Chondrocyte (in vitro differentiated cells): ENCODE data around the gene PEX16. TPM values are rescaled to one million over a fixed set of nuclear protein-coding genes. Genes with fewer than 3 reads are reported as not detected.

Experiments used
- DNase-seq: peaks from one replicate; pipeline ENCODE4 v3.0.0; 2021; ENCODE audit warnings: mixed read lengths, low spot score
- H3K27ac Mint-ChIP-seq: one replicate; pipeline ENCODE4 v1.8.0; 2021; ENCODE audit warnings: mild to moderate bottlenecking, moderate library complexity, mixed read lengths; ENCODE audit not compliant: unreplicated experiment
- H3K27me3 Mint-ChIP-seq: 2 replicates; pipeline ENCODE4 v1.8.0; 2021; ENCODE audit warnings: low read depth, mixed read lengths
- H3K36me3 Mint-ChIP-seq: 2 replicates; pipeline ENCODE4 v1.8.0; 2021; ENCODE audit warnings: low read depth, mixed read lengths
- H3K4me1 Mint-ChIP-seq: 2 replicates; pipeline ENCODE4 v1.8.0; 2021; ENCODE audit warnings: low read depth, mild to moderate bottlenecking, mixed read lengths
- H3K4me3 Mint-ChIP-seq: one replicate; pipeline ENCODE4 v1.8.0; 2021; ENCODE audit warnings: mild to moderate bottlenecking, moderate library complexity, mixed read lengths; ENCODE audit not compliant: unreplicated experiment
- H3K9me3 Mint-ChIP-seq: 2 replicates; pipeline ENCODE4 v1.8.0; 2021; ENCODE audit warnings: low read depth, mixed read lengths
- CTCF ChIP-seq: fragments of 200-600 bp; sonication (generic); IDR thresholded peaks from 2 replicates; pipeline ENCODE4 v1.5.0; 2021; ENCODE audit warnings: antibody characterized with exemption, mild to moderate bottlenecking, moderate library complexity
- total RNA-seq: library from RNA; stranded (reverse); gene quantifications from 3 replicates; pipeline ENCODE4 v1.2.1, GENCODE V29; 2021

The PEX16 gene
- total RNA-seq, 1 donor from 2014 or later, result 17.5 TPM

DNA sequence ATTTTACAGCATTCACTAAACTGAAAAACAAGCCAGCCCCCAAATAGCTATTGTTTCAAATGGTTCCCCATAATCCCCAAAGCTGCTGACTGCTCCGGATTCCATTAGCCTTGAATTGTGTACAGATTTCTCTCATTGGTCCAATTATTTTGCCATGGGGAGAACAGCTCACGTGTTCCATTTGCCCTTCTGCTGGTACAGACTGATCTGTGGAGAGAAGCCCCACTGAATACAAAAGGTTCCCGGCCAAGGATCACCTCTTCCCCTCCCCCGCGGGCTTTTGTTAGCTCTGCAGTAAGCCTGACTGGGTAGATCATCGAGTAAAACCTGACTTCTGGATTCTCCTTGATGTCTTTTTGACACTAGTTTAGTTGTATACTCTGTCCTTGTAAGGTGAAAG, 41.3 kb downstream of the PEX16 start:
- H3K27me3 Mint-ChIP-seq, result no peaks in the 10 kb centered on the region
- peaks cover 7% of the 10 kb centered on the region for H3K4me1 Mint-ChIP-seq
- no peak for TF ChIP-seq CTCF
- no peak overlapping the region for H3K4me3 Mint-ChIP-seq
- H3K9me3 Mint-ChIP-seq, result no peaks in the 10 kb centered on the region
- no peak overlapping the region for H3K27ac Mint-ChIP-seq
- peak; percentile 14 for DNase-seq
- peaks cover 14% of the 10 kb centered on the region for H3K36me3 Mint-ChIP-seq

DNA sequence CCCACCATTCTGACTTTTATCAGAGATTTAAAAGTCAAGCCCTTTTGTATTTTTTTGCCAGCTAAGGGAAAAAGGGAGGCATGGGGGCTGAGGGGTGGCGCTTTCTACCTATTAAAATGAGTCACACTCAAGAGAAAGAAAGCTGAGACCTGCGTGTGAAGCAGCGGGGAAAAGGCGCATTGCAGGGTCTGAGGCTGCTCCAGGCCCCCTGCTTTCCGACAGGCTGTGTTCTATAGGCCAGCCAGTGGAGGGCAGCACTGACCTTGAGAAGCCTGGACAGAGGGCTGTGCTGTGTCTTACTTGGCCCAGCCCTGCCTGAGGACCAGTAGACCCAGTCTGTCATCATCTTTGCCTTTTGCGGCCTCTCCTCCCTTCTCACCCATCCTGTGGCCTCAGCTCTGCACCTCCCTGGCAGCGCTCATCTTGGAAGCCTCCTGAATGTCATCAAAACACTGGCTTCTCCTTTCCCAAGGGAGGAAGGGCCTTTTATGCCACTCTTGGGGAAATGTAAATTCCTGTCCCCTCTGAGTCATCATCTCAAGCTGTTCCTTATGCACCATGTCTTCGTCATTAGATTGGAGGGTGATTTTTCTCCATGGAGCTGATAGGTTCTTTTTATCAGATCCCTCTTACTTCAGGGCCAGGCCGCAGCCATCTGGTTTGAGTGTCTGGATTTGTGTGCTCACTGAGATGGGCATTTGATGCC, 44.9 kb downstream of the PEX16 start:
- peak; percentile 53 for DNase-seq
- peak; percentile 83 for TF ChIP-seq CTCF
- H3K27ac Mint-ChIP-seq, result peak overlapping the region; percentile 77
- no peak overlapping the region for H3K4me3 Mint-ChIP-seq
- H3K4me1 Mint-ChIP-seq, result peaks cover 7% of the 10 kb centered on the region
- H3K9me3 Mint-ChIP-seq, result no peaks in the 10 kb centered on the region
- peaks cover 23% of the 10 kb centered on the region for H3K36me3 Mint-ChIP-seq
- no peaks in the 10 kb centered on the region for H3K27me3 Mint-ChIP-seq

DNA sequence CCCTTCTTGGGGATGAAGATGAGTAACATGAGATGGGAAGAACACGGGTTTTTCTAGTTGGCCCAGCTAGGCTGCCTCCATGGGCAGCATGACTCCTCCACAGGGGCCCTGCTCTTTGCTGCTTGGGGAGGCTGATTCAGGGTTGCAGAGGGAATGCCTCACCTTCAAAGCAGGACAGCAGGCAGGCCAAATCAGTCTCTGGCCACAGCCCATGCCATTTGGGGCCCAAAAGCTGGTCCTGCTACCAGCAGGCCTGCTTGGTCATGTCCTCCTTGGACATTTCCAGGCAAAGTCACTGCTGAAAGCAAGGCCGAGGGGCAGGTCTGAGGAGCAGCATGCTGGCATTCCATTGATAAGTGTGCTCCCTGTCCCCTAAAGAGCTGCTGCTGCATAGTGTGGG, 46.0 kb downstream of the PEX16 start:
- peaks cover 25% of the 10 kb centered on the region for H3K36me3 Mint-ChIP-seq
- no peak overlapping the region for H3K27ac Mint-ChIP-seq
- no peak overlapping the region for H3K4me3 Mint-ChIP-seq
- H3K4me1 Mint-ChIP-seq, result peaks cover 7% of the 10 kb centered on the region
- no peaks in the 10 kb centered on the region for H3K27me3 Mint-ChIP-seq
- TF ChIP-seq CTCF, result no peak
- DNase-seq, result peak; percentile 66
- H3K9me3 Mint-ChIP-seq, result no peaks in the 10 kb centered on the region

GRCh38 chr11:45870706-45871105, 47.0 kb downstream of the PEX16 start:
- DNase-seq, result peak; percentile 79
- peak overlapping the region; percentile 17 for H3K27ac Mint-ChIP-seq
- H3K4me1 Mint-ChIP-seq, result peaks cover 7% of the 10 kb centered on the region
- H3K4me3 Mint-ChIP-seq, result no peak overlapping the region
- no peaks in the 10 kb centered on the region for H3K9me3 Mint-ChIP-seq
- TF ChIP-seq CTCF, result no peak
- no peaks in the 10 kb centered on the region for H3K27me3 Mint-ChIP-seq
- peaks cover 30% of the 10 kb centered on the region for H3K36me3 Mint-ChIP-seq

- no peak for TF ChIP-seq CTCF
- Mint-ChIP-seq H3K4me1 (peaks cover 7% of the 10 kb centered on the region), H3K27me3 (no peaks in the 10 kb centered on the region), H3K4me3 (no peak overlapping the region), H3K27ac (no peak overlapping the region), H3K36me3 (peaks cover 28% of the 10 kb centered on the region), H3K9me3 (no peaks in the 10 kb centered on the region)
- DNase-seq, result peak; percentile 78
Observed at GRCh38 chr11:45869551-45869950, 48.1 kb downstream of the PEX16 start.
